NT2/D1 (cell line): Measurements from ENCODE around the gene MID2.
"Not testable (repeated sequence)": the region's sequence is repeated elsewhere in the genome, so short reads cannot be mapped to it uniquely, and the experiment has no call there.

Source experiments
- DNase-seq: peaks from one replicate; pipeline ENCODE4 v3.0.0-alpha.2; 2011; ENCODE audit warnings: low read depth, low spot score
- H3K27me3 ChIP-seq: 2 replicates; pipeline ENCODE4 v1.6.0; 2011; ENCODE audit warnings: mild to moderate bottlenecking; ENCODE audit not compliant: insufficient read length, insufficient read depth
- H3K36me3 ChIP-seq: 2 replicates; pipeline ENCODE4 v1.6.1; 2011; ENCODE audit warnings: mild to moderate bottlenecking, low read length, mixed read lengths; ENCODE audit not compliant: insufficient read depth, insufficient read length
- H3K4me1 ChIP-seq: 2 replicates; pipeline ENCODE4 v1.5.1; 2011; ENCODE audit not compliant: insufficient read depth, insufficient read length
- H3K4me3 ChIP-seq: 2 replicates; pipeline ENCODE4 v1.5.1; 2011; ENCODE audit warnings: low read depth; ENCODE audit not compliant: insufficient read length
- H3K9ac ChIP-seq: 2 replicates; pipeline ENCODE4 v1.6.0; 2011; ENCODE audit warnings: low read depth; ENCODE audit not compliant: insufficient read length
- H3K9me3 ChIP-seq: 2 replicates; pipeline ENCODE4 v1.5.1; 2011; ENCODE audit warnings: mild to moderate bottlenecking, low read length; ENCODE audit not compliant: insufficient read depth
- SUZ12 ChIP-seq: IDR thresholded peaks from 2 replicates; pipeline ENCODE4 v1.6.1; 2011; ENCODE audit not compliant: insufficient read length, insufficient read depth; ENCODE audit errors: extremely low read depth
- YY1 ChIP-seq: IDR thresholded peaks from 2 replicates; pipeline ENCODE4 v1.6.1; 2011; ENCODE audit not compliant: insufficient read length, insufficient read depth
- ZNF274 ChIP-seq: IDR thresholded peaks from 2 replicates; pipeline ENCODE4 v1.6.1; 2011; ENCODE audit warnings: mild to moderate bottlenecking, low read depth, low read length

MID2 gene

DNA sequence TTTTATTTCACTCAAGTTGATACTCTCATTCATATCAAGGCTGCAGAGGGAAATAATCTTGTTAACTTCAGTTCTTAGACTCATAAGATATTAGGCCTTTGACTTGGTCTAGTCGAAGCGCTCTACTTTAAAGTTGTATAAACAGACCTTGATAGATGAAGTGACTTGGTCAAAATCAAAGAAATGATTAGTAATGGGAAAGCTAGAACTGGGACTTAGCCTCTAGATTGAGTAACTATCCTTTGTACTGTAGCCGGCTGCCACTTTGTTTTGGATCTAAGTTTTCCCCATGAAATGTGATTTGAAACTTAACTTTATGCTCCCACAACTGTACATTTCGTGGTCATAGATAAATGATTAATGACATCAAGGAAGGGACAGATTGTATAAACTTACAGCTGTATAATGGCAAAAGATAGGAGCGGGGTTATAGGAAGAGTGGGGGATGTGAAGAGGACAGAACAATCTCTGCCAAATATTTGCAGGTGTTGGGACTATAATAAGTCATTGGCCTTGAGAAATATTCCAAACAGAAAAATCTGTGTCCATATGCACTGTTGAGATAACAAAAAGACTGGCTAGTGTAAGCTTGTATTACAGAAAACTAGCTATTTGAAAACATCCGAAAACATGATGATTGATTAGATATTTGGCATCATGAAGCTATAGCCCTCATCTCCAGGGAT, 17.2 kb downstream of the MID2 start:
- Histone ChIP-seq H3K4me1 (no peaks in the 10 kb centered on the region), H3K9ac (no peak overlapping the region), H3K27me3 (no peaks in the 10 kb centered on the region), H3K36me3 (peaks cover 9% of the 10 kb centered on the region), H3K9me3 (no peaks in the 10 kb centered on the region), H3K4me3 (no peak overlapping the region)
- TF ChIP-seq ZNF274 (no peak), YY1 (no peak), SUZ12 (no peak)
- no peak for DNase-seq

DNA sequence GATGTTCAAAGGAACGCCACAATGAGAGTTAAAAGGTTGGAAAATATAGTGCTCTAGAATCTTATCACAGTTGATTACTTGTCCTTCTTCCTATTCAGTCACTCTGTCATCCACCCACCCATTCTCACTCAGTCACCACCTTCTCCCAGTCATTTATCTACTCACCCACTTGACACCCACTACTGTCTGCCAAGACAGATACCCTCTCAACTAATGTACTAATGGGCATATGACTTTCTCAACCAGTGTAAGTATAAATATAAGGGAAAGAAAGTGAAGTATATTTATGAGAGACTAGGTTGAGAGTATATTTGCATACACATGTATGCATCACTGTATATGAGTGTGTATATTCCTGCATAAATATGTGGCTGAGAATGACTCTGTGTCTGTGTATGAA, 20.0 kb downstream of the MID2 start:
- Histone ChIP-seq H3K4me3 (no peak overlapping the region), H3K9me3 (no peaks in the 10 kb centered on the region), H3K4me1 (no peaks in the 10 kb centered on the region), H3K9ac (no peak overlapping the region), H3K36me3 (peaks cover 9% of the 10 kb centered on the region), H3K27me3 (no peaks in the 10 kb centered on the region)
- TF ChIP-seq SUZ12, result no peak
- no peak for DNase-seq

DNA sequence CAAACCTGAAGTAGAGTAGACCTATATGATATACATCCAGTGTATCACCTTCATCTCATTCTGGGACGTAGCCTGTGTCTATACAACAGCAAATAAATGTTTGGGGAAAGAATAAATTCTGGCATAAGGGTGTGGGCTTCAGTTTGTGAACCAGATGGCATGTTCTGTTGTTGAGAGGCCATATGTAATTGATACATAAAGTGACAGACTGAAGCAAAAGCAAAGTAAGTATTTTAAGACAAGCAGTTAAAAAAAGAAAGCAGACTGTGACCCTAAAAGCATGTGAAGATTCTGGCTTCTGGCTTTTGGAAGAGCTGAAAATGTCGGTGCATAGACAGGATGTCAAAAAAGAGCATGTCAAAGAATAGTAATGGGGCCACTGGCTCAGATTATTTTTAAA, 22.9 kb downstream of the MID2 start:
- DNase-seq, result no peak
- no peaks in the 10 kb centered on the region for H3K4me1 ChIP-seq
- H3K36me3 ChIP-seq, result no peaks in the 10 kb centered on the region
- H3K9ac ChIP-seq, result no peak overlapping the region
- no peak overlapping the region for H3K4me3 ChIP-seq
- no peaks in the 10 kb centered on the region for H3K27me3 ChIP-seq
- TF ChIP-seq YY1 (no peak), SUZ12 (no peak), ZNF274 (no peak)
- H3K9me3 ChIP-seq, result no peaks in the 10 kb centered on the region

DNA sequence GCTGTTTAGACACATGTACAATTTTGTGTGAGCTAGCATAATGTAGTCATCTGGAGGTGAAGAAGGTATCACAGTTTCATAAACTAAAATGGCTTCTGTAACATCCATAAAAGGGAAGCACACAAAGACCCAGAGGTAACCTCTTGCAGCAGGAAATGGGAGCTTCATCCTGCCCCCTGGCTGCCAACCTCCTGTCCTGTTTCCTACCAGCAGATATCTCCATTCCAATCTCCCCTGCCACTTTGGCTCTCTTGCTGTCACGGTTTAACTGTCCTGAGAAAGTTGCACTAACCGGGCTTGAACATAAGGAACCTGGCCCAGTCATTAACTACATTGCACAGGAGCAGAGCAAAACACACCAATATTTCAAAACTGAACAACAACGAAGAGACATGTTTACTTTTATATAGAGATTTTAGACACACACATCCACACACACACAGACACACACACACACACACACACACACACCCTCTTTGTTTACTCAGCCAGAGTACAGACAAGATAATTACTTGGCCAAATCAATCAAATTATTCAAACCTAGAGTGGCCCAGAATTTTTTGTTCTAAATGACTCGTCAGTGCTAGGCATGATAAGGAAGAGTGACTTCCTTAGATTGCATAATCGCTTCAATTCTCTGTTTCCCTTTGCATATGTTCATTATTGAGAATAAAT, 24.2 kb downstream of the MID2 start:
- DNase-seq, result no peak
- TF ChIP-seq SUZ12 (no peak), YY1 (no peak), ZNF274 (no peak)
- Histone ChIP-seq H3K27me3 (no peaks in the 10 kb centered on the region), H3K4me1 (no peaks in the 10 kb centered on the region), H3K4me3 (no peak overlapping the region), H3K9ac (no peak overlapping the region), H3K9me3 (no peaks in the 10 kb centered on the region), H3K36me3 (no peaks in the 10 kb centered on the region)

DNA sequence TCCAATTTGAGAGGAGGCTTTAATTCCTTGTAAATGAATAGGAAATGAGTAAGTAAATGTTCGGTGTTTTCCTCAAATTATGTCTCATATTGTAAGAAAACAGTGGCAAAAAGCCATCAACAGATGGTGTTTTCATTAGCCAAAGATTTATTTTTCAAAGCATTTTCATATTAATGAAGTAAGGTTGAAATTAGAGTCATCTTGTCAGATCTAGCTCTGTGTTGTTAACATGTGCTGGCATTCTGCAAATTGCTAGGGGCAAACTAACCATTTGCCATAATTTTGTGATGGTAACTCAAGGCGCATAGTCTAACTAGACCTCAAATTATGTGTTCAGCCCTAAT, 24.7 kb downstream of the MID2 start:
- H3K9ac ChIP-seq, result no peak overlapping the region
- no peak for TF ChIP-seq SUZ12
- no peak for TF ChIP-seq ZNF274
- TF ChIP-seq YY1, result no peak
- H3K4me1 ChIP-seq, result no peaks in the 10 kb centered on the region
- H3K4me3 ChIP-seq, result no peak overlapping the region
- H3K36me3 ChIP-seq, result no peaks in the 10 kb centered on the region
- H3K9me3 ChIP-seq, result no peaks in the 10 kb centered on the region
- no peak for DNase-seq
- no peaks in the 10 kb centered on the region for H3K27me3 ChIP-seq

DNA sequence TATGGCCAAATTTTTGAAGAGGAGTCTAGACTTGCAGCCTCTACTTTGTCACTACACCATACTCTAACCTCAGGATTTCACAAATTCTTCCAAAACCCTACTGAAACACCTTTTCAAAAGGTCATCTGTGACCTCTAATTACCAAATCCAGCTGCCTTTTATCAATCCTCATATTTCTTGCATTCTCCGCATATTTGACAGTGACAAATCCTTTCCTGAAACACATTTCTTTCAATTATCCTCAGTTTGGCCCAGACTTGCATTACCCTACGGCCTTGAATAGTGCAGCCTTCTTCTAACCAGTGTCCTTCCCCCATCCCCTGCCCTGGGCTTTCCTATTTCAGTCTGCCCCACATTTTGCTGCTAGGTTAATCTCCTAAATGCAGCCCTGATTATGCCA, 25.5 kb downstream of the MID2 start:
- H3K27me3 ChIP-seq, result no peaks in the 10 kb centered on the region
- H3K36me3 ChIP-seq, result no peaks in the 10 kb centered on the region
- no peak overlapping the region for H3K9ac ChIP-seq
- DNase-seq, result no peak
- no peak overlapping the region for H3K4me3 ChIP-seq
- TF ChIP-seq SUZ12, result no peak
- TF ChIP-seq YY1, result no peak
- no peak for TF ChIP-seq ZNF274
- H3K4me1 ChIP-seq, result no peaks in the 10 kb centered on the region
- no peaks in the 10 kb centered on the region for H3K9me3 ChIP-seq

DNA sequence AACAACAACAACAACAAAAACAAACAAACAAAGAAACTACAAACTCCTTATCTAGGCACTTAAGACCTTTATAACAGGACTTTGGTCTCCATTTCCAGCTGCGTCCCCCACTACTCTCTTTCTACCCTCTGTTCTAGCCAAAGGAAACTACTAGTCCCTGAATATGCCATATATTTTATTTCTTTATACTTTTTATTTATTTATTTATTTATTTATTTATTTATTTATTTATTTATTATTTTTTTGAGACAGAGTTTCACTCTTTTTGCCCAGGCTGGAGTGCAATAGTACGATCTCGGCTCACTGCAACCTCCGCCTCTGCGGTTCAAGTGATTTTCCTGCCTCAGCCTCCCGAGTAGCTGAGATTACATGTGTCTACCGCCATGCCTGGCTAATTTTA, 26.0 kb downstream of the MID2 start:
- not testable (repeated sequence) for H3K9ac ChIP-seq, H3K27me3 ChIP-seq, H3K4me1 ChIP-seq, H3K9me3 ChIP-seq, DNase-seq, H3K36me3 ChIP-seq, H3K4me3 ChIP-seq

DNA sequence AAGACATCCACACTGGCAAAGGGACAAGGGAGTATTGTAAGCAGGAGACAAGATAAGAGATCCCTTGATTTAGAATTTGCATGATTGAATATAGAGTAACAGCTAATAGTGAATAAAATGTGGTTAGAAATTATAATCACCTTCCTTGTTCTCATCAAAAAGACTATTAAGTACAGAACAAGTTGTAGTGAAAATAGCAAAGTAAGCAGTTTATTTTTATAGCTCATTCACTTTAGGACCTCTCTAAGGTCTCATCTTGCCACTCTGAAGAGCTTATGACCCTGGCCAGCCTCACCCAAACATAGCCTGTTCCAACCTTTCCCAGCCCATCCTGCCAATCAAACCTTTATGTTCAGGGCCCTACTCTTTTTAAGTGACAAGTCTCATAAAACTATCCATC, 30.6 kb downstream of the MID2 start:
- Histone ChIP-seq H3K4me3 (no peak overlapping the region), H3K36me3 (no peaks in the 10 kb centered on the region), H3K9ac (no peak overlapping the region), H3K9me3 (no peaks in the 10 kb centered on the region), H3K27me3 (no peaks in the 10 kb centered on the region), H3K4me1 (no peaks in the 10 kb centered on the region)
- no peak for DNase-seq
- TF ChIP-seq SUZ12 (no peak), ZNF274 (no peak), YY1 (no peak)

DNA sequence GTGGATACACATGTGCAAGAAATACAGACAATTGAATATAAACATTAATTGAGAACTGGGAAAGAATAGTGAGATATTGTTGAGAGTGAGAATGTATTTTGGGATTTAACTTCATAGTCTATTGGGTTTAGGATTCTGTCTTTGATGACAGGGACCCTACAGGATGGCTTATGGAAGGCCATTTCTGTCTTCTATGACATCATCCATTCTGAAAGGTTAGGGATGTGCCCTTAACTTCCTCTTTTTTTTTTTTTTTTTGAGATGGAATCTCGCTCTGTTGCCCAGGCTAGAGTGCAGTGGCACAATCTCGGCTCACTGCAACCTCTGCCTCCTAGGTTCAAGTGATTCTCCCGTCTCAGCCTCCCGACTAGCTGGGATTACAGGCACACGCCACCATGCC, 31.4 kb downstream of the MID2 start:
- not testable (repeated sequence) for H3K27me3 ChIP-seq, H3K4me1 ChIP-seq, H3K4me3 ChIP-seq, DNase-seq, H3K9me3 ChIP-seq, H3K9ac ChIP-seq, H3K36me3 ChIP-seq
